ENCODE measurements around the gene MYADM. TPM values are rescaled to one million over a fixed set of nuclear protein-coding genes. Genes with fewer than 3 reads are reported as not detected.

Gene MYADM
- total and polyA plus RNA-seq, 11 donors: 75.9 to 201 (median 158) TPM

DNA sequence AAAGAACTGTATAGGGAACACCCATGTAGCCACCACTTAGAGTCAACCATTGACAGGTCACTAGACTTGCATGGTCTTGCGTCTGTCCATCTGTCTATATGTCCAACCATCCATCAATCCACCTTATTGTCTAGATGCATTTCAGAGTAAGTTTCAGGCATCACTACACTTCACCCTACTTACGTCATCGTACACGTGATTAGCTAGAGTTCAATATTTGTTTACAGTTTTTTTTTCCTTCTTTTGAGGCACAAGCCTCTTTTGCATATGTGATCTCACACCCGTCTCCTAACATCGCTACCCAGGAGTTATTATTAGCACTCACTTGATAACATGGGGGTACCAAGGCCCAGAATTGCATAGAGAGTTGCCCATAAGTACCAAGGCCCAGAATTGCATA, 48.3 kb downstream of the MYADM start:
- intact Hi-C loops (cut with DNase I): no loop called here
- H3K9me3 ChIP-seq: no peaks in the 10 kb centered on the region
- no peak overlapping the region for H3K4me3 ChIP-seq
- H3K4me1 ChIP-seq: no peaks in the 10 kb centered on the region
- no peak overlapping the region for H3K27ac ChIP-seq
- ATAC-seq (no peak), DNase-seq (no peak)
- TF ChIP-seq, protein P1, sequence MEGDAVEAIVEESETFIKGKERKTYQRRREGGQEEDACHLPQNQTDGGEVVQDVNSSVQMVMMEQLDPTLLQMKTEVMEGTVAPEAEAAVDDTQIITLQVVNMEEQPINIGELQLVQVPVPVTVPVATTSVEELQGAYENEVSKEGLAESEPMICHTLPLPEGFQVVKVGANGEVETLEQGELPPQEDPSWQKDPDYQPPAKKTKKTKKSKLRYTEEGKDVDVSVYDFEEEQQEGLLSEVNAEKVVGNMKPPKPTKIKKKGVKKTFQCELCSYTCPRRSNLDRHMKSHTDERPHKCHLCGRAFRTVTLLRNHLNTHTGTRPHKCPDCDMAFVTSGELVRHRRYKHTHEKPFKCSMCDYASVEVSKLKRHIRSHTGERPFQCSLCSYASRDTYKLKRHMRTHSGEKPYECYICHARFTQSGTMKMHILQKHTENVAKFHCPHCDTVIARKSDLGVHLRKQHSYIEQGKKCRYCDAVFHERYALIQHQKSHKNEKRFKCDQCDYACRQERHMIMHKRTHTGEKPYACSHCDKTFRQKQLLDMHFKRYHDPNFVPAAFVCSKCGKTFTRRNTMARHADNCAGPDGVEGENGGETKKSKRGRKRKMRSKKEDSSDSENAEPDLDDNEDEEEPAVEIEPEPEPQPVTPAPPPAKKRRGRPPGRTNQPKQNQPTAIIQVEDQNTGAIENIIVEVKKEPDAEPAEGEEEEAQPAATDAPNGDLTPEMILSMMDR (IDR thresholded peaks at IDR 0.05): no peak
- no peak for TF ChIP-seq POLR2A (IDR thresholded peaks at IDR 0.05)
- no peaks in the 10 kb centered on the region for H3K36me3 ChIP-seq
- WGBS, 4 donors: 61 to 67% (median 62%) methylated on average over 6 of the region's 6 CpGs
- peaks cover 4 to 40% (median 23%) of the 10 kb centered on the region in 9 donors for H3K27me3 ChIP-seq

DNA sequence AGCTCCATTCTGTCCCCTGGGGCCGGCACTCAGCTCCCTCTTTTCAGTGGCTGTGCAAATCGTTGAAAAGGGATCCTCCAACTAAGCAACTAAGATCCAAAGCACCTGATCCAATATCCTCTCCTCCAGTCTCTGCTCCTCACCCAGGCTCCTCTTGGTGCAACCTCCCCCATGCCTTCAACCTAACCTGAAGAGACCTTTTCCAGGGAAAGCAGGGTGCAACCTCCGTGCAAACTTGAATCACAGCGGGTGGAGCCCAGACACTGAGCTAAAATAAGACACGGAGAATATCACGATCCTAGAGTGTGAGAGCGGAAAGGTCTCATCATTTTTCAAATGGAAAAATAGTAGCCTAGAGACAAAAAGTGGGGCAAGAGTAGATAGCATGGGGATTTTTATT, 49.7 kb downstream of the MYADM start:
- TF ChIP-seq, protein P1 (IDR thresholded peaks at IDR 0.05): no peak
- no peak for TF ChIP-seq POLR2A (IDR thresholded peaks at IDR 0.05)
- no peak for ATAC-seq
- Histone ChIP-seq H3K36me3 (no peaks in the 10 kb centered on the region), H3K4me1 (no peaks in the 10 kb centered on the region), H3K27ac (no peak overlapping the region), H3K27me3 (peaks cover 0 to 27% (median 11%) of the 10 kb centered on the region in 9 donors), H3K9me3 (no peaks in the 10 kb centered on the region), H3K4me3 (no peak overlapping the region)
- 76 to 81% (median 79%) methylated on average over 7 of the region's 7 CpGs for WGBS, 4 donors
- intact Hi-C loops (cut with DNase I): no loop called here
- no peak for DNase-seq

Other genes with a start within 250 kb of the MYADM start
- gene DPRX, start 235.9 kb upstream of the MYADM start, total RNA-seq: not detected
- gene DPRX, start 235.9 kb upstream of the MYADM start, polyA plus RNA-seq: under 1 TPM in 1 of 2 donors, not detected in 1; 0.14 TPM
- gene NLRP12, start 43.6 kb upstream of the MYADM start, total RNA-seq: 1 to 10 TPM in 1 of 9 donors, under 1 TPM in 8; 0.07 to 1.5 (median 0.36) TPM
- under 1 TPM; 0.08 to 0.36 TPM for gene NLRP12, start 43.6 kb upstream of the MYADM start, polyA plus RNA-seq
- gene PRKCG, start 14.3 kb downstream of the MYADM start, total RNA-seq: under 1 TPM in 1 of 9 donors, not detected in 8; 0.09 TPM
- not detected for gene PRKCG, start 14.3 kb downstream of the MYADM start, polyA plus RNA-seq
- gene CACNG7, start 41.4 kb downstream of the MYADM start, total RNA-seq: not detected
- gene CACNG7, start 41.4 kb downstream of the MYADM start, polyA plus RNA-seq: not detected
- under 1 TPM in 5 of 9 donors, not detected in 4; 0.02 to 0.22 (median 0.10) TPM for gene CACNG8, start 95.1 kb downstream of the MYADM start, total RNA-seq
- under 1 TPM; 0.06 to 0.15 TPM for gene CACNG8, start 95.1 kb downstream of the MYADM start, polyA plus RNA-seq
- gene CACNG6, start 123.8 kb downstream of the MYADM start, total RNA-seq: not detected
- gene CACNG6, start 123.8 kb downstream of the MYADM start, polyA plus RNA-seq: not detected
- gene VSTM1, start 196.0 kb downstream of the MYADM start, total RNA-seq: 1 to 10 TPM in 1 of 9 donors, under 1 TPM in 2, not detected in 6; 0.49 to 1.3 (median 0.86) TPM
- not detected for gene VSTM1, start 196.0 kb downstream of the MYADM start, polyA plus RNA-seq
- gene TARM1, start 213.5 kb downstream of the MYADM start, total RNA-seq: not detected
- not detected for gene TARM1, start 213.5 kb downstream of the MYADM start, polyA plus RNA-seq
- 1 to 10 TPM in 3 of 9 donors, under 1 TPM in 5, not detected in 1; 0.35 to 9.8 (median 0.68) TPM for gene OSCAR, start 232.9 kb downstream of the MYADM start, total RNA-seq
- 1 to 10 TPM in 1 of 2 donors, under 1 TPM in 1; 0.38 to 1.0 TPM for gene OSCAR, start 232.9 kb downstream of the MYADM start, polyA plus RNA-seq
- 100 to 1,000 TPM in 7 of 9 donors, 10 to 100 TPM in 2; 32.2 to 501 (median 299) TPM for gene NDUFA3, start 235.0 kb downstream of the MYADM start, total RNA-seq
- gene NDUFA3, start 235.0 kb downstream of the MYADM start, polyA plus RNA-seq: 1,000 to 10,000 TPM in 1 of 2 donors, 100 to 1,000 TPM in 1; 154 to 1,519 TPM
- 10 to 100 TPM in 8 of 9 donors, 1 to 10 TPM in 1; 9.6 to 23.1 (median 12.5) TPM for gene TFPT, start 247.8 kb downstream of the MYADM start, total RNA-seq
- 10 to 100 TPM; 26.0 to 26.5 TPM for gene TFPT, start 247.8 kb downstream of the MYADM start, polyA plus RNA-seq
- gene PRPF31, start 247.9 kb downstream of the MYADM start, total RNA-seq: 10 to 100 TPM; 30.0 to 58.4 (median 37.8) TPM
- gene PRPF31, start 247.9 kb downstream of the MYADM start, polyA plus RNA-seq: 10 to 100 TPM; 42.0 to 57.6 TPM

Data from heart left ventricle (tissue), 16 donors.